GM12878 (cell line): Measurements from ENCODE around the gene SLC37A1.

Experiments used
- BCL3 ChIP-seq: IDR thresholded peaks from 2 replicates; pipeline ENCODE4 v1.6.1; 2011; ENCODE audit warnings: borderline replicate concordance, low read depth, mild to moderate bottlenecking, moderate library complexity, low read length; ENCODE audit not compliant: insufficient read depth, poor library complexity, severe bottlenecking
- CBFB ChIP-seq: IDR thresholded peaks from 2 replicates; pipeline ENCODE4 v1.6.1; 2016; ENCODE audit warnings: antibody characterized with exemption, low read depth
- CREB1 ChIP-seq: IDR thresholded peaks from 2 replicates; pipeline ENCODE4 v1.6.1; 2012; ENCODE audit warnings: low read depth, mild to moderate bottlenecking, inconsistent platforms
- CTCF ChIP-seq, 3 experiments: IDR thresholded peaks in 2 of 3; conservative IDR thresholded peaks in 1 of 3; 2 replicates each; pipeline ENCODE4 v1.5.1; 2011; ENCODE audit warnings: low read depth in 3 of 3, low read length in 3 of 3, mild to moderate bottlenecking in 3 of 3, control low read depth in 2 of 3, moderate library complexity in 2 of 3, inconsistent platforms in 1 of 3, mixed read lengths in 1 of 3; ENCODE audit not compliant: control insufficient read depth in 2 of 3, insufficient read depth in 1 of 3; ENCODE audit errors: extremely low read depth in 1 of 3
- MAX ChIP-seq: IDR thresholded peaks from 2 replicates; pipeline ENCODE4 v1.6.1; 2012; ENCODE audit warnings: low read depth, low read length, improper control_type of control experiment
- NRF1 ChIP-seq: conservative IDR thresholded peaks from 2 replicates; pipeline ENCODE4 v1.6.1; 2011; ENCODE audit warnings: mild to moderate bottlenecking, low read depth, low read length, improper control_type of control experiment
- POLR2A ChIP-seq: IDR thresholded peaks from 2 replicates; pipeline ENCODE4 v1.6.1; 2011; ENCODE audit warnings: low read depth, mild to moderate bottlenecking, low read length
- POLR2AphosphoS5 ChIP-seq: IDR thresholded peaks from 2 replicates; pipeline ENCODE4 v1.6.1; 2011; ENCODE audit warnings: mild to moderate bottlenecking, low read length, inconsistent platforms
- RFX5 ChIP-seq: IDR thresholded peaks from 2 replicates; pipeline ENCODE4 v1.6.1; 2011; ENCODE audit warnings: low read depth, low read length, improper control_type of control experiment
- SPI1 ChIP-seq: IDR thresholded peaks from 2 replicates; pipeline ENCODE4 v1.6.1; 2011; ENCODE audit warnings: low read depth, mild to moderate bottlenecking, low read length, moderate library complexity, borderline replicate concordance; ENCODE audit not compliant: insufficient read depth
- SREBF2 ChIP-seq: IDR thresholded peaks from 2 replicates; pipeline ENCODE4 v1.6.1; 2012; ENCODE audit warnings: mild to moderate bottlenecking, low read length
- TARDBP ChIP-seq: IDR thresholded peaks from 2 replicates; pipeline ENCODE4 v1.6.1; 2016; ENCODE audit warnings: borderline replicate concordance
- TF ChIP-seq, protein P1 (sequence below): IDR thresholded peaks from 2 replicates; pipeline ENCODE4 v1.6.1; 2011; ENCODE audit warnings: low read depth, low read length, improper control_type of control experiment, borderline replicate concordance
- TF ChIP-seq, protein P2 (sequence below): IDR thresholded peaks from 2 replicates; pipeline ENCODE4 v1.6.1; 2012; ENCODE audit warnings: mild to moderate bottlenecking, low read depth, low read length

- no peak for TF ChIP-seq CREB1
- TF ChIP-seq, protein P1, sequence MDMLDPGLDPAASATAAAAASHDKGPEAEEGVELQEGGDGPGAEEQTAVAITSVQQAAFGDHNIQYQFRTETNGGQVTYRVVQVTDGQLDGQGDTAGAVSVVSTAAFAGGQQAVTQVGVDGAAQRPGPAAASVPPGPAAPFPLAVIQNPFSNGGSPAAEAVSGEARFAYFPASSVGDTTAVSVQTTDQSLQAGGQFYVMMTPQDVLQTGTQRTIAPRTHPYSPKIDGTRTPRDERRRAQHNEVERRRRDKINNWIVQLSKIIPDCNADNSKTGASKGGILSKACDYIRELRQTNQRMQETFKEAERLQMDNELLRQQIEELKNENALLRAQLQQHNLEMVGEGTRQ: no peak
- TF ChIP-seq SPI1: no peak
- no peak for TF ChIP-seq MAX
- TF ChIP-seq, protein P2, sequence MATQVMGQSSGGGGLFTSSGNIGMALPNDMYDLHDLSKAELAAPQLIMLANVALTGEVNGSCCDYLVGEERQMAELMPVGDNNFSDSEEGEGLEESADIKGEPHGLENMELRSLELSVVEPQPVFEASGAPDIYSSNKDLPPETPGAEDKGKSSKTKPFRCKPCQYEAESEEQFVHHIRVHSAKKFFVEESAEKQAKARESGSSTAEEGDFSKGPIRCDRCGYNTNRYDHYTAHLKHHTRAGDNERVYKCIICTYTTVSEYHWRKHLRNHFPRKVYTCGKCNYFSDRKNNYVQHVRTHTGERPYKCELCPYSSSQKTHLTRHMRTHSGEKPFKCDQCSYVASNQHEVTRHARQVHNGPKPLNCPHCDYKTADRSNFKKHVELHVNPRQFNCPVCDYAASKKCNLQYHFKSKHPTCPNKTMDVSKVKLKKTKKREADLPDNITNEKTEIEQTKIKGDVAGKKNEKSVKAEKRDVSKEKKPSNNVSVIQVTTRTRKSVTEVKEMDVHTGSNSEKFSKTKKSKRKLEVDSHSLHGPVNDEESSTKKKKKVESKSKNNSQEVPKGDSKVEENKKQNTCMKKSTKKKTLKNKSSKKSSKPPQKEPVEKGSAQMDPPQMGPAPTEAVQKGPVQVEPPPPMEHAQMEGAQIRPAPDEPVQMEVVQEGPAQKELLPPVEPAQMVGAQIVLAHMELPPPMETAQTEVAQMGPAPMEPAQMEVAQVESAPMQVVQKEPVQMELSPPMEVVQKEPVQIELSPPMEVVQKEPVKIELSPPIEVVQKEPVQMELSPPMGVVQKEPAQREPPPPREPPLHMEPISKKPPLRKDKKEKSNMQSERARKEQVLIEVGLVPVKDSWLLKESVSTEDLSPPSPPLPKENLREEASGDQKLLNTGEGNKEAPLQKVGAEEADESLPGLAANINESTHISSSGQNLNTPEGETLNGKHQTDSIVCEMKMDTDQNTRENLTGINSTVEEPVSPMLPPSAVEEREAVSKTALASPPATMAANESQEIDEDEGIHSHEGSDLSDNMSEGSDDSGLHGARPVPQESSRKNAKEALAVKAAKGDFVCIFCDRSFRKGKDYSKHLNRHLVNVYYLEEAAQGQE: no peak
- TF ChIP-seq TARDBP: no peak
- TF ChIP-seq NRF1: no peak
- TF ChIP-seq CTCF (IDR thresholded peaks at IDR 0.05 in 2 of 3, conservative IDR thresholded peaks at IDR 0.05 in 1 of 3; ENCODE audit: control insufficient read depth in 2 of 3, extremely low read depth in 1 of 3, insufficient read depth in 1 of 3, low read depth in 3 of 3, low read length in 3 of 3): no peak
- TF ChIP-seq BCL3: no peak
- no peak for TF ChIP-seq CBFB
- no peak for TF ChIP-seq RFX5
- TF ChIP-seq POLR2AphosphoS5: no peak
- no peak for TF ChIP-seq POLR2A
- TF ChIP-seq SREBF2: no peak
Measured at GRCh38 chr21:42624095-42624790, 110.6 kb downstream of the SLC37A1 start.
